GM18505 (cell line): ENCODE data around the gene RBM4.
"Not testable (repeated sequence)": the region's sequence is repeated elsewhere in the genome, so short reads cannot be mapped to it uniquely, and the experiment has no call there.

Experiments used
- ATAC-seq: cut with Tn5 transposase; IDR thresholded peaks from one replicate; pipeline ENCODE4 v1.9.1; 2021; ENCODE audit not compliant: unreplicated experiment
- POLR2A ChIP-seq: IDR thresholded peaks from 4 replicates; pipeline ENCODE4 v1.6.1; 2011; ENCODE audit warnings: borderline replicate concordance; ENCODE audit not compliant: insufficient read depth, insufficient read length; ENCODE audit errors: extremely low read depth

RBM4 gene

GRCh38 chr11:66604155-66604554 is 34.3 kb upstream of the RBM4 start:
- no peak for ATAC-seq
- no peak for TF ChIP-seq POLR2A

- ATAC-seq = not testable (repeated sequence)
These were observed 31.9 kb upstream of the RBM4 start for GRCh38 chr11:66606608-66607007.

- no peak for ATAC-seq
These were observed 31.2 kb upstream of the RBM4 start for GRCh38 chr11:66607126-66607834.

GRCh38 chr11:66609721-66610617 is 28.5 kb upstream of the RBM4 start:
- no peak for ATAC-seq

More at GRCh38 chr11:66607126-66607834, 31.2 kb upstream of the RBM4 start:
- TF ChIP-seq POLR2A = no peak

GRCh38 chr11:66612458-66612857 is 26.0 kb upstream of the RBM4 start:
- TF ChIP-seq POLR2A = no peak
- no peak for ATAC-seq

More at GRCh38 chr11:66609721-66610617, 28.5 kb upstream of the RBM4 start:
- TF ChIP-seq POLR2A = no peak

- no peak for ATAC-seq
These were observed 24.4 kb upstream of the RBM4 start for GRCh38 chr11:66614073-66614472.

GRCh38 chr11:66616379-66617154 is 21.9 kb upstream of the RBM4 start, which contains the start of gene RBM14:
TSS of gene RBM14 (plus strand) at chr11:66616630. CDS start at chr11:66616721, 91 bp downstream.
- peak; percentile 80 for ATAC-seq
- peak; percentile 99 for TF ChIP-seq POLR2A

More at GRCh38 chr11:66614073-66614472, 24.4 kb upstream of the RBM4 start:
- TF ChIP-seq POLR2A = no peak

- no peak for TF ChIP-seq POLR2A
- ATAC-seq = no peak
These were observed 21.2 kb upstream of the RBM4 start for GRCh38 chr11:66617155-66617834.

GRCh38 chr11:66619080-66619554 is 19.4 kb upstream of the RBM4 start:
- ATAC-seq = no peak
- no peak for TF ChIP-seq POLR2A

- TF ChIP-seq POLR2A = no peak
- no peak for ATAC-seq
These were observed 14.1 kb upstream of the RBM4 start for GRCh38 chr11:66624450-66624849.

GRCh38 chr11:66625041-66625751 is 13.3 kb upstream of the RBM4 start:
- TF ChIP-seq POLR2A = no peak
- no peak for ATAC-seq

- no peak for TF ChIP-seq POLR2A
- no peak for ATAC-seq
These were observed 12.8 kb upstream of the RBM4 start for GRCh38 chr11:66625752-66626149.
